Activated T-cell treated with anti-CD3 and anti-CD28 coated beads, Interleukin-2, amount 50 U/mL, for 24 hours (primary cell): ENCODE results near the gene ITGA5.

Source experiments
- DNase-seq: peaks from one replicate; pipeline ENCODE4 v3.0.0-alpha.2; 2020
- H3K27ac Mint-ChIP-seq: 2 replicates; pipeline ENCODE4 v1.8.0; 2020; ENCODE audit warnings: mild to moderate bottlenecking, mixed read lengths
- H3K27me3 Mint-ChIP-seq: 2 replicates; pipeline ENCODE4 v1.8.0; 2020; ENCODE audit warnings: mixed read lengths
- H3K36me3 Mint-ChIP-seq: 2 replicates; pipeline ENCODE4 v1.8.0; 2020; ENCODE audit warnings: low read depth, mixed read lengths
- H3K4me1 Mint-ChIP-seq: 2 replicates; pipeline ENCODE4 v1.8.0; 2020; ENCODE audit warnings: low read depth, mixed read lengths
- H3K4me3 Mint-ChIP-seq: 2 replicates; pipeline ENCODE4 v1.8.0; 2020; ENCODE audit warnings: mild to moderate bottlenecking, moderate library complexity, mixed read lengths
- H3K9me3 Mint-ChIP-seq: 2 replicates; pipeline ENCODE4 v1.8.0; 2020; ENCODE audit warnings: mixed read lengths

ITGA5 gene

GRCh38 chr12:54392485-54393206 is 26.4 kb downstream of the ITGA5 start:
- Mint-ChIP-seq H3K27me3 (no peaks in the 10 kb centered on the region), H3K36me3 (peaks cover 32% of the 10 kb centered on the region), H3K4me3 (no peak overlapping the region), H3K27ac (no peak overlapping the region), H3K9me3 (no peaks in the 10 kb centered on the region), H3K4me1 (peaks cover 29% of the 10 kb centered on the region)
- DNase-seq, result no peak

DNA sequence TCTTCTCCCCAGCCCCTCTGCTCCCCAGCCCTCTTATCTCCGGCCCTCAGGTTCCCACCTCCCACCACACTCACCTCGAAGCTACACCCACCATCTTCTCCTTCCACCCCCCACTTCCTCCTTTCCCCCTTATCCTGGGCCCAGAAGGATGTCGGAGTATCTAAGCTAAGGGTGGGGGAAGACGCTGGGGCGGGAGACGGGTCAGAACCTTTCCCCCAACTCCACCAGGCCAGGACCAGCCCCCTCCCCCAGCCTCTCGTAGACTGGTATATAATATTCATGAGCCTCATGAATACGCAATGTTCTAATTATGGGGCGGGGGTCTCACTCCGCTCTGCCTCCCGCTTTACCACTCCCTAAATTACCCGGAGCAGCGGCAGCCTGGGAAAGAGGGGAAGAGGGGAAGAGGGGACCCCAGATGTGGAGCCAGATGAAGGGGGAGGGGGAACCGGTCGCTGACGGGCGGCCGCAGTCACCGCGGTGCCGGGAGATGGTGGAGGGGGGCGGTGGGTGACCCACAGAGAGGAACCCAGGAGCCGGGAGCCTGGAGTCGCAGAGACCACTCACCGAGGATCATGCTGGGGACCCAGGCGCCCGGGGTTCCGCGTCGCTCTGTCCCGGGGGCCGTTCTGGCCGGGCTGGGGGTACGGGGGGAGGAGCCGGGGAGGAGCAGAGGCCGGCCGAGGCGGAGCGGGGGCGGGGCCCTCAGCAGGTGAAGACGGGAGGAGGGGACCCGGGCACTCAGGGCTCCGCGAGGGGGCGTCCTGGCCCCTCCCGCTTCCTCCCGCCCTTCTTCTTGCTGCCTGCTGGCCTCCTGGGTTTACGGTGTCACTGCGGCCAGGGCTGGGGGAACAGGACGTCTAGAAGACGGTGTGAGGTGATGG is 28.2 kb downstream of the ITGA5 start:
- no peaks in the 10 kb centered on the region for H3K9me3 Mint-ChIP-seq
- peaks cover 16% of the 10 kb centered on the region for H3K36me3 Mint-ChIP-seq
- peak overlapping the region; percentile 66 for H3K4me3 Mint-ChIP-seq
- H3K27ac Mint-ChIP-seq, result peak overlapping the region; percentile 57
- peak; percentile 79 for DNase-seq
- peaks cover 34% of the 10 kb centered on the region for H3K4me1 Mint-ChIP-seq
- no peaks in the 10 kb centered on the region for H3K27me3 Mint-ChIP-seq

DNA sequence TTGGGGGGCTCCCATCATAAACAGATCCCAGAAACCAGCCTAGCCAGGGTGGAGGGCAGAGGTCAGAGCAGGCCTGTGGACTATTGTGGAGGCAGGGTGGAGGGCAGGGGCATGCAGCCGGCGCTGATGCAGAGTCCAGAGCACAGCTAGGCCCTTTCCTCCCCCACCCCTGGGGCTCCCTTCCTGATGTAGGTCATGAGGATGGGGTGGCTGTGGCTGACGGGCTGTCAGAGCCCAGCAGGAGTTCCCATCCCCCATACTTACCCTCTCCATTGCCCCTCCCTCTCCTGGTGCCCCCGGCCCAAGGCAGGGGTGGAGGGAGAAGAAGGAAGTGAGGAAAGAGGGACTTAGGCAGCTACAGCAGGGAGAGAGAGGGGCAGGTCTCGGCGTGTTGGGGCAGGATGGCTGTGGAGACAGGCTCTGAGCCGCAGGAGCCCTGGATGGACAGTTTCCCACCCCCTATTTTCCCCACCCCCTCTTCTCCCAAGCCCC is 28.8 kb downstream of the ITGA5 start:
- peaks cover 34% of the 10 kb centered on the region for H3K4me1 Mint-ChIP-seq
- H3K27me3 Mint-ChIP-seq, result no peaks in the 10 kb centered on the region
- H3K9me3 Mint-ChIP-seq, result no peaks in the 10 kb centered on the region
- peaks cover 9% of the 10 kb centered on the region for H3K36me3 Mint-ChIP-seq
- no peak overlapping the region for H3K27ac Mint-ChIP-seq
- no peak for DNase-seq
- no peak overlapping the region for H3K4me3 Mint-ChIP-seq

DNA sequence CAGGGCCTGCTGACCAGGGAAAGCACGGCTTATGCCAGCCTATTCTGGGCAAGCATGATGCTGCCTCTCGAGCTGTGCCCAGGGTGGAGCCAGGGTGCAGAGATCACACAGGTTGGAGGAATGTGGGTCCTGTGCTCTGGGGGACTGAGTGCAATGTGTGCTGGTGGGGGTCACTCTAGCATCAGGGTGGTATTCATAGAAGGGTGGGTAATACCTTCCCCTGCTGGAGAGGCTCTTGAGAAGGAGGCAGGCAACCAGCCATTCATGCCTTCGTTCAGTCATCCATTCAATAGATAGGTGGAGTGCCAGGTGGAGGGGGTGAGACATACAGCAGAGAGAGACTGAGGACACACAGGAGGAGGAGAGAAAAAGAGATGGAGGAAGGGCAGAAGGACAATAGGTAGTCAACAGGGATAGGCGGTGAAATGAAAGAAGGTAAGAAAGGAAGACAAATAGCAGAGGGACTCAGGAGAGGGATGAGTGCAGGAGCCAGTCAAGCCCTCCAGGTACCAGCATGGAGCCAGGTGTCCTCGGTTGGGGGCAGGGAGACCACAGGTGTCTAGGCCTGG is 29.4 kb downstream of the ITGA5 start:
- H3K4me1 Mint-ChIP-seq, result peaks cover 32% of the 10 kb centered on the region

DNA sequence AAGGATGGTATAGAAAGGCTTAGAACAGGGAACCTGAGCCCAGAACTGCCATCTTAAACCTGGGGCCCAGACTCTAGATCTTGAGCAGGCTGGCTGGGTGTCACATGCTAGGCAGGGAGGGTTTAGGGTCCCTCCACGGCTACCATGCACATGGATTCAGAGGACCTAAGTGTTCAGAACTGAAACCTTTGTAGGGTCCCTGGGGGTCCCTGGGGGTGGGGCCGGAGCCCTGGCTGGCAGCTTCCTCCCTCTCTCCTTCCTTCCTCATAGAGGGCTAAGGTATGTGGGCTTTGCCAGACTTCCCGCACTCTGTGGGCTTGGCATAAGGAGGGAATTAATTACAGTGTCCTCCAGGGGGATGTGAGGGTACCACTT is 29.9 kb downstream of the ITGA5 start:
- peaks cover 26% of the 10 kb centered on the region for H3K4me1 Mint-ChIP-seq
- H3K27ac Mint-ChIP-seq, result peak overlapping the region; percentile 10
- no peaks in the 10 kb centered on the region for H3K9me3 Mint-ChIP-seq
- H3K36me3 Mint-ChIP-seq, result no peaks in the 10 kb centered on the region
- H3K27me3 Mint-ChIP-seq, result no peaks in the 10 kb centered on the region
- H3K4me3 Mint-ChIP-seq, result no peak overlapping the region
- no peak for DNase-seq

More for the DNA sequence above, 29.4 kb downstream of the ITGA5 start:
- H3K27me3 Mint-ChIP-seq, result no peaks in the 10 kb centered on the region
- DNase-seq, result no peak
- H3K9me3 Mint-ChIP-seq, result no peaks in the 10 kb centered on the region
- H3K4me3 Mint-ChIP-seq, result no peak overlapping the region
- H3K36me3 Mint-ChIP-seq, result peaks cover 4% of the 10 kb centered on the region
- no peak overlapping the region for H3K27ac Mint-ChIP-seq

DNA sequence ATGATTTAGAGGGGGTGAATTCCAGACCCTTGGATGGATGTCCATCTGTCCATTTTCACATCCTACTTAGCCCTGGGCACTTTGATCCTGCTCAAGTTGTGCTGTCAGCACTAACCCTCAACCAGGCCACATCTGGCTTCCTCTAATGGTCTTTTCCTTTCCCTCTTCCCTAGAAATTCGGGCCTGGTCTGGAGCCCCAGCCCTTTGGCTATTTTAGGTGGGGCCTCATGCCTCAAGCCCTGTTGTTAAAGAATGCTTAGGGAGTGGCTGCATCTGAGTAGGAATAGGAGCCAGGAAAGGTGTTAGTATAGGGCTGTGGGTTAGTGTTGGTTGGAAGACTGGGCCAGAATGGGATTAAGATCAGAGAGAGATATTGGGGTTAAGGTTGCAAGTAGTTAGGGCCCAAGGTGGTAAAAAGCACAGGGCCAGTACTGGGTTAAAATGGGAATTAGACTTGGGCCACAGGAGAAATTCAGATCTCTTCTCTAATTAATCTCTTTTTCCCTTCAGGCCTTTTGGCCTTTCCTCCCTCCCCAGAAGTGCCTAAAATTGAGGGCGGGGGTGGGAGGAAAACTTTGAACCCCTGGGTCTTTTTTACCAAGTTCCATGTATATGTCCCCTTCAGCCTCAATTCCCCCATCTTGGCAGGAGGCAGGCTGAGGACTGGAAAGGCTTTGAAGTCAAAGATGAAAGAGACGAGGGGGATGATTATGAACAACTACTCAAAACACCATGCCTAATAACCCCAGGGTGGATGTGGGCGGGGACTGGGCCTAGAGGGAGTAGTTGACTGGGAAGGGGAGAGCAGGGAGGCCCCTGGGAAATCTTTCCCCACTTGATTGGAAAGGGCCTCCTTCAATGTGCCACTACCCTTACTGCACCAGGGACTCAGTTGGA is 30.6 kb downstream of the ITGA5 start:
- DNase-seq, result no peak
- H3K4me3 Mint-ChIP-seq, result no peak overlapping the region
- no peaks in the 10 kb centered on the region for H3K27me3 Mint-ChIP-seq
- H3K36me3 Mint-ChIP-seq, result no peaks in the 10 kb centered on the region
- H3K9me3 Mint-ChIP-seq, result no peaks in the 10 kb centered on the region
- H3K4me1 Mint-ChIP-seq, result peaks cover 22% of the 10 kb centered on the region
- no peak overlapping the region for H3K27ac Mint-ChIP-seq

DNA sequence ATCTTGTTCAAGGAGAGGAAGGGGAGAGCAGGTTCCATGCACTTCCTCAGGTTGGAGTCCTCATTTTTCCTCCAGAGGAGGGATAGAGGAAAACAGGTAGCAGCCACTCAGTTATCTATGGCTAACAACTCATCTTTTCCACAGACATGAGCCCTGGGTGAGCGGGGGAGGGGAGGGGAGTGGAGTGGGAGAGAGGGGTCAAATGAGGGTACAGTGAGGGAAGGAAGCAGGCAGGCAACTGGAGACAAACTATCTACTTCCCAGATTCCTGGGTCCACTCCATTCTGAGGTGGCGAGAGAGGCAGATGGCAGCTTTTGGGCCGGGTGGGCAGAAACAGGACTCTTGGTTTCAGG is 32.0 kb downstream of the ITGA5 start:
- no peak overlapping the region for H3K27ac Mint-ChIP-seq
- no peaks in the 10 kb centered on the region for H3K27me3 Mint-ChIP-seq
- no peak for DNase-seq
- H3K36me3 Mint-ChIP-seq, result no peaks in the 10 kb centered on the region
- no peaks in the 10 kb centered on the region for H3K9me3 Mint-ChIP-seq
- H3K4me3 Mint-ChIP-seq, result no peak overlapping the region
- peaks cover 26% of the 10 kb centered on the region for H3K4me1 Mint-ChIP-seq

- Mint-ChIP-seq H3K9me3 (no peaks in the 10 kb centered on the region), H3K36me3 (no peaks in the 10 kb centered on the region), H3K4me1 (peaks cover 21% of the 10 kb centered on the region), H3K27me3 (no peaks in the 10 kb centered on the region), H3K4me3 (no peak overlapping the region), H3K27ac (no peak overlapping the region)
- no peak for DNase-seq
Observed at GRCh38 chr12:54386403-54387113, 32.5 kb downstream of the ITGA5 start.

DNA sequence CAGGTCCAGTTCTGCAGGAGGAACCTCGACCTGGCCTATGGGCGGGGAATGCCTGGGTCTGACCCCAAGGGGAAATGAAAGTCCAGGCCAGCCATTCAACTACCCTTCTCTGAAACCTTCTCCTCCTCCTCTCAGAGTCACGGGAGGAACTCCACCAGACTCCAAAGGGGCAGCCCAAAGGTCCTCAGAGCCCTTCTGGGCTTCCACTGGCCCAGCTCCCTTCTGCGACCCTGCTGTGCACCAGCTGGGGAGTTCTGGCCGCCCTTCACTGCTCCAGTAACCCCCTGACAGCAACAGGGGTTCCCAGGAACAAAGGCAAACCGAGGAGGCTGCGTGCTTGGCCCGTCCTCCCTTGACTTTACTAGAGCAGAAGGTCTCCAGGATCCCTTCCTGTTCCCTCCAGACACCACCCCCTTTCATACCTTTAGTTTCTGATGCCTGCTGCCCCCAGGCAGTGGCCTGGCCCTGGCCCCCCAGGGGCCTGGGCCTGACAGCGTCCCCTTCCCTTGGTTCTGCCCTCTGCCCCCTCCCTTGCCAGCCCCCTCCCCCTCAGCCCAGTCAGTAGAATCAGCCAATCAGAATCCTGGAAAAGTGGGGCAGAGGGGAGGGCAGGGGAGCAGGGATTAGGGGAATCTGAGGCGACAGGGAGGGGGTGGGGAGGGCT is 33.7 kb downstream of the ITGA5 start:
- no peaks in the 10 kb centered on the region for H3K27me3 Mint-ChIP-seq
- no peak for DNase-seq
- H3K9me3 Mint-ChIP-seq, result no peaks in the 10 kb centered on the region
- no peak overlapping the region for H3K4me3 Mint-ChIP-seq
- H3K4me1 Mint-ChIP-seq, result peaks cover 18% of the 10 kb centered on the region
- H3K36me3 Mint-ChIP-seq, result no peaks in the 10 kb centered on the region
- no peak overlapping the region for H3K27ac Mint-ChIP-seq

DNA sequence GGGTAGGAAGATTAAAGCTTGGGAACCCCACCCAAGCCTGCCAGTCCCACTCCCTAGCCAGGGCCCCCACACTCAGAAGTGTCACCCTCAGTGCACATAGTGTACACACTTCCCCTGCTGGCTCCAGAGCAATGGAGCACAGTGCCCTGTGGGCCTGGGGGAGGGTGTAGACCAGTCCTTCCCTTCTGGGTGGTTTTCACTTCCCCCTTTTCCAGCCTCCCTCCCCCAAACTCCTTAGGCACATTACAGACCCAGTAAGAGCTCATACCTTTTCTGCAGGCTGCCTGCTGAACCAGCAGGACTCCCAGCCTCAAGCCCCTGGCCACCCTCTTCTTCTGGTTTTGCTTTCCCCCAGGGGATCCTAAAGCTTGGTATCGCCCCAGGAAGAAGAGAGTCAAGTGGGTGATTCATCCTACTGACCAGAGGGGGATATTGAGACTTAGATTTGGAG is 34.5 kb downstream of the ITGA5 start, which contains the start of gene ZNF385A:
TSS of gene ZNF385A (minus strand) at position 143 of the 451 bp plus-strand sequence. CDS start 219 bp downstream, outside the sequence.
- Mint-ChIP-seq H3K4me3 (no peak within 1 kb of the TSS), H3K4me1 (peaks cover 17% of the 10 kb centered on the region), H3K27ac (no peak within 1 kb of the TSS), H3K36me3 (no peaks in the 10 kb centered on the region), H3K27me3 (no peaks in the 10 kb centered on the region), H3K9me3 (no peaks in the 10 kb centered on the region)
- no peak for DNase-seq

DNA sequence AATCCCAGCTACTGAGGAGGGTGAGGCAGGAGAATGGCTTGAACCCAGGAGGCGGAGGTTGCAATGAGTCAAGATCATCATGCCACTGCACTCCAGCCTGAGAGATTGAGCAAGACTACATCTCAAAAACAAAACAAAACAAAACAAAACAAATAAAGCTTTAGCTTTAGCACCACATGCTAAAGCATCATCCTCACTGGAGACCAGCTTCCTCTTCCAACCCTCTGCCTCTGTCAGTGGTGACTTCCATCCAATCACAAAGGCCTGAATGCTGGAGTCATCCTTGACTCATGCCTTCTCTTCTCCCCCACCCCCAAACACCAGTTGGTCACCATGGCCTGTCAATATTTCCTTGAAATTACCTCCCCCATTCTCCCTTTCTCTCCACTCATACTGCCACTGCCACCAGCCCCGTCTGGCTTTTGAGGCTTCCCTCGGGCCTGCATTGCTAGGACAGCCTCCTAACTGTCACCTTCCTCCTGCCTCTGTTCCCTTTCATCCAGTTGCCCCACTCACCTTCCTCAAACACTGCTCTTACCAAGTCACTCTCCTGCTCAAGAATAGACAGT is 35.9 kb downstream of the ITGA5 start:
- no peaks in the 10 kb centered on the region for H3K36me3 Mint-ChIP-seq
- no peaks in the 10 kb centered on the region for H3K27me3 Mint-ChIP-seq
- H3K4me1 Mint-ChIP-seq, result peaks cover 21% of the 10 kb centered on the region
- no peak for DNase-seq
- no peaks in the 10 kb centered on the region for H3K9me3 Mint-ChIP-seq
- no peak overlapping the region for H3K27ac Mint-ChIP-seq
- H3K4me3 Mint-ChIP-seq, result no peak overlapping the region

DNA sequence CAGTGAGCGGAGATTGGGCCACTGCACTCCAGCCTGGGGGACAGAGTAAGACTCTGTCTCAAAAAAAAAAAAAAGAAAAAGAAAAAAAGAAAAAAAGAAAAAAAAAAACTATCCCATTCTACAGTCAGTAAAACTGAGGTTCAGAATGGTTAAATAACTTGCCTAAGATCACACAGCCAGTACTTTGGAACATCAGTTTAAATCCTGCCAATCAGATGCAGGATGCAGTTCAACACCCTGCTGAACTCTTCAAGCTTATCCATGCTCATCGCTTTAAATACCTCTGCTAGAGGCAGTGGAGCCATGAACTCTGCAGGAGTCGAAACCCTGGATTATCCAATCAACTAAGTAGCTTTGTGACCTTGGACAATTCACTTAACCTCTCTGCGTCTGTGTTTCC is 37.9 kb downstream of the ITGA5 start:
- no peaks in the 10 kb centered on the region for H3K9me3 Mint-ChIP-seq
- H3K36me3 Mint-ChIP-seq, result no peaks in the 10 kb centered on the region
- H3K4me3 Mint-ChIP-seq, result no peak overlapping the region
- H3K4me1 Mint-ChIP-seq, result peaks cover 16% of the 10 kb centered on the region
- no peak for DNase-seq
- no peak overlapping the region for H3K27ac Mint-ChIP-seq
- no peaks in the 10 kb centered on the region for H3K27me3 Mint-ChIP-seq
